ENCODE results near the gene KCNK5.

KCNK5 gene

DNA sequence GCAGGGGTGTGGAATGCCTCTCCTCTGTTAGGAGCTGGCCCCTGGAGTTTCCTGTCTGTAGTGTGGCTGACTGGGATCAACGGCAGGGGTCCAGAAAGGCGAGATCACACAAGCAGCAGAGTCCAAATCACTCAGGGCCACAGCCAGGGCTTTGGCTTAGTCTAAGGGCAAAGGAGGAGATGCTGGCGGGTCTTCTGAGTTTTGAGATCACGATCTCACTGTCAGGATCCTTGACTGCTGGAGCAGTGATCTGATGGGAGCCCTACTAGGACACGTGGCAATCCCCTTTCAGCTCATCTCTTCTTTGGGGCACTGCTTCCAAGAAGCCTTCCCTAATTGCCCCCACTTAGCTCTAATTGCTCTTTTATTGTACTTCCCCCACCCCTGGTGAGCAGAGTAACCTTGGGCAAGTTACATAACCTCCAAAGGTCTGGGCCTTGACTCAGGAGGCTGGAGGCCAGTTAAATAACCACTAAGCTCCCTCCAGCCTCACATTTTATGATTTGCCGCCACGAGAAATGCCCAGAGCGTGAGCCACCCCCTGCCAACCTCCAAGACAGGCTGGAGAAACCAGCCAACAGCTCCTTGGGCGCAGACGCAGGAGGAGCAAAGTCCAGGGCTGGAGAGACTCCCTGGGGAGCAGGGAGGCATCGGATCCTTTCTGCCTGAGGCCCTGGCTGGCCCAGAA is 12.0 kb downstream of the KCNK5 start:
- DNase-seq = no peak

DNA sequence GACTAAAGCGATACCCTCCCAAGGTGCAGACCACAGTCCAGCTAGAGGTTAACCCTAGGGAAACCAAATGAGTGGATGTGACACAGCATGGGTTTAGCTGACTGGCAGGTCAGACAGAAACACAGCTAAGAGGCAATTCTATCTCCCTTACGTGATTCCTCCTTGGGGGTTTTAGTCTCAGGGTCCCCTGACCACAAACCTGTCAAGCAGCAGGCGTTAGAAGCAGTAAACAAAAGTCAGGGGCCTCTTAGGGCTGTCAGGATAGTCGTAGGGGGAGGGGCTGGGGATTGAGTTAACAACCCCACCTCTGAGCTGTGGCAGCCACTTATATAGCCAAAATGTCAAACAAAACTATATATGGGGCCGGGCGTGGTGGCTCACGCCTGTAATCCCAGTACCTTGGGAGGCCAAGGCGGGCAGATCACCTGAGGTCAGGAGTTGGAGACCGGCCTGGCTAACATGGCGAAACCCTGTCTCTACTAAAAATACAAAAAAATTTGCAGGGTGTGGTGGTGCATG is 13.6 kb downstream of the KCNK5 start:
- no peak for DNase-seq

DNA sequence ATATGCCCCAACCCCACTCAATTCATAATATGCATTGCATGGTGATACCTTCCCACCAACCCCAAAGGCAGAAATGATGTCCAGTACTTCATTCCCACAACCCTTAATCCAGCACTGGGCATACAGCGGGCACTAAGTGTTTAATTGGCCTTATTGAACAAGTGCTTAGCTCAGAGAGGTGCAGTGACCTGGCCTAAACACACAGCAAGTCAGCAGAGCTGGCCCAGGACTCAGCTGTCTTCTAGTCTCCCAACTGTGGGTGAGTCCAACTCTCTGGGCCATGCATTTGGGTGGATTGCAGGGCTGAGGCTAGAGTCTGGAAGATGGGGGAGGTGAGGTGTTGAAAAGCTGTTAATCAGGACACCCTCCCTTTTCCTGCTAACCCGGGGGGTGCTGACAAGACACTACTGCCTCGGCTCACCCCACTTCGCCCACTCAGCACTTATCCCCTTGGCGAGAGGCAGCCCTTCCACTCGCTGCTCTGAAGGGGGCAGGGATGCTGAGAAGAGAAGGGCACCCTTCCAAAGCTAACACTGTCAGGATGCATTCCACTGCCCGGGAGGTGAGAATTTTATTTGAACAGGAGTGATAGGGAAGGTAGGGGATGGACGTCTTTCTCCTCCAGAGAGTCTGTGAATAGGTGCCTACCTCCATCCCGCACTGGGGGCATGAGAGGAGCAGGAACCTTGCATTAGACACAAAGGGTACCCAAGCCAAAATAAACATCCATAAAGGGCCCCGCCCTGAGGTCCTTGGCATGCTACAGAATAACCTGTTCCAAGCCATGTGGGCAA is 14.2 kb downstream of the KCNK5 start:
- DNase-seq = no peak

DNA sequence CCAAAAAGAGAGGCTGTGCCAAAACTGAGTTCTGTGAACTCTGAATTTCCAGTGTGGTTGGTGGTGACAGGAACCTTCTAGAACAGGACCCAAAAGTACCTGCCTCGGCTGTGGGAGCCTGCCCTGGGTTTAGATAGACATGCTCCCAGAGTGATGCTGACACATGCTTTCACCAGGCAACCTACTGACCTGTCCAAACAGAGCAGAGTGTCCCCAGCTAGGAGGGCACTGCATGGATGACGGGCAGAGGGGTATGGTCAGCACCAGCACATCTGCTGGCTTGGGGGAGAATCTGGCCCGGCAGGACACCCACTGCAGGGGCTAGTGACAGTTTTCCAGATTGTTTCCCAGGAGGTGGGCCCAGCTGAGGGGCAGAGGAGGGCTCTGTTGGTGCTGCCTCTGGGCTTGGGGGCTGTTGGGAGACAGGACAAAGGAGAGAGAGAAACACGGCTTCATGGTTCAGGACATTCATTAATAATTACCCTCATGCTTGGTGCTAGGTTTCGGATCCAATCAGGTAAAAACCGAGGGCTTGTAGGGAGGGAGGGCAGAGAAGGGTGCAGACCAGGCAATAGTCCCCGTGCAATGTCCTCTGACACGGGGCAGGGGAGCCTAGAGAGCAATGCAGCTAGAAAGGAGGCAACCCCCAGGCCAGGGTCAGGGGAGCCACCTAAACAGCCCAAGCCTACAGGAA is 15.0 kb downstream of the KCNK5 start:
- no peak for DNase-seq

DNA sequence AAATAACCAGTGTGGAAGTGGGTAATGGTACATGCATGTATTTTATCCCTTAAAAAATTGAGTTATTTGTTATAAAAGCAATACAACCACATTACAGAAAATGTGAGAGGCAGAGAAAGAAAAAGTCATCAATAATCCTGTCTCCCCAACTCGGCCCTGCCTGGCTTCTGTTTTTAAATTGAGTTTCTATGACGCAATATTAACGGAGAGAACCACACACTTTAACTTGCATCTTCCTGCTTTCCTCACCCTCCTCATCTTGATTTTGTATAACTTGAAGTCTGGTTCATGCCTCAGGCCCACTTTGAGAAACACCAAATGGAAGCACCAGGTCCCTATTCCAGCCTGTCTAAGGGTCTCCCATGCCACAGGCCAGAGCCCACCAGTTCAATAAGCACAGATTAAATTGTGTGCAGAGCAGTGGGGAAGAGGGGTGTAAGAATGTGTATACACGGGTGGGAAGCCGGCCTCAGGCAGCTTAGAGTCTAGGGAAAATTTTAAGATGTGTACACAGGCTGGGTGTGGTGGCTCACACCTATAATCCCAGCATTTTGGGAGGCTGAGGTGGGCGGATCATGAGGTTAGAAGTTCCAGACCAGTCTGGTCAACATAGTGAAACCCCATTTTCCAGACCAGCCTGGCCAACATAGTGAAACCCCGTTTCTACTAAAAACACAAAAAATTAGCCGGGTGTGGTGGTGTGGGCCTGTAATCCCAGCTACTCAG is 15.9 kb downstream of the KCNK5 start:
- no peak for DNase-seq

DNA sequence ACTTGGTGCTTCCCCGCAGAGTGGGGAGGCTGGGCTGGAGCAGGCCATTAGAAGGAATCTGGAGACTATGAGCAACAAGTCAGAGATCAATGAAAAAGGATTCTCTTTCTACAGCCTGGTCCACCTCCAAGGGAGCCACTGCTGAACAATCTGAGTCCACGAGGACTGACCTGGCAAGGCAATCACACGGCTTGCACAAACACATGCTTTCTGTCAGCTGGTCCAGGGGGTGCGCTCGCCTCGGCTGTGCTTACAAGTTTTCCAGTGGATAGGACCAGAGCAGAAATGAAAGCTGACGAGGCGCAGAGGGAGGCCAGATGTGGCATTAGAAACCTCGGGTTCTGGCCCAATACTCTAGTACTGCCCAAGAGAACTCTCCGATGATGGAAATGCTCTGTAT is 18.1 kb downstream of the KCNK5 start:
- no peak for DNase-seq

DNA sequence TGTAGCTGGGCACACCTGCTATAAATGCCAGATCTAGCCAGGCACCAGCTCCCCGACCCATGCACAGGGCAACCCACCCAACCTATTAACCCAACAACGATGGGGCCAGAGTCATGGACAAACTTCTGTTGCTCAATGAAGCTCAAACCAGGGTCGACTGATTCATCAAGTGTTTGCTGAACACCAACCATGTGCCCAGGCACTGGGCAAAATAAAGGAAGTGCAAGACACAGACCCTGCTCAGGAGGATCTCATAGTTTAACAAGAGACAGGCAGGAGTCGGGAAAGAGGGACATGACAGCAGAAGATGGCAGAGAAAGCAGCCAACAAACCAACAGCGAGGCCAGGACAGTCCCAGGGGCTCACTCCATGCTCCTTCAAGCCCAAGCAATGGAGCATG is 18.8 kb downstream of the KCNK5 start:
- DNase-seq = no peak

DNA sequence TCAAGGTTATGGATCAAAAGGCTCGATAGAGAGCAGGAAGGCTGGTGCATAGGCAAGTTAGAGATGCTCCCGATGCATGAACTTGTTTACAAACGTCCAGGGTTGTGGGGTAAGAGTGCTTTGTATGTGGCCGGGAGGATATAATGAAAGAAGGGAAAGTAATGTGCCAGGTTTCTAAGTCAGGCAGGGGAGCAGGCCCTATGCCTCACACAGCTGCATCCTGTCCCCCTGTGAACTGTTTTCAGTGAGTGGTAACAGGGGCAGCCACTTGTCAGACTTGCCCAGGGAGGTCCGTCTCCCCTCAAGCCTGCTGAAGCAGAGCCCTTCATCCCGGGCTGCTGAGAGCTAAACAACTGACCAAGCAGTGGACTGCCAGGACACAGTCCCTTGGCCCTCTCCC is 19.4 kb downstream of the KCNK5 start:
- DNase-seq = no peak

DNA sequence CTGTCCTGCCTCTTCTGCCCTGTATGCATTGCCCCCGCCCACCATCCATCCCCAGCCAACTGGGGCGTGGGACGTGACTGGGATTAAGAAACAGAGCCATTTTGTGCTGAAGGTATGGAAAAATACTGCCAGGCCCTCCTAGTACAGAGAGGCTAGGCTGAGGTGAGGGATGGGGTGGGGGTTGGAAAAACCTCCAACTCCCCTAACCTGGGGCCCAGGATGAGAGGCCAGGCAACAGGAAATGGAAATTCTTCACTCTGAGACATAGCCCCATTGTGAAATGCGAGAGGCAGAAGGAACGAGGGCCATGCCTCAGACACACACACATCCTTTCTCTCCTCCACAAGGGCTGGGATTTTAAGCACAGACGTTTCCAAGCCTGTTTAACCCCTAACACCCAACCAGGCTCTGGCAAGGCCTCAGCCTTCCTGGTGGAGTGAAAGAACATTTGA is 19.9 kb downstream of the KCNK5 start:
- no peak for DNase-seq

DNA sequence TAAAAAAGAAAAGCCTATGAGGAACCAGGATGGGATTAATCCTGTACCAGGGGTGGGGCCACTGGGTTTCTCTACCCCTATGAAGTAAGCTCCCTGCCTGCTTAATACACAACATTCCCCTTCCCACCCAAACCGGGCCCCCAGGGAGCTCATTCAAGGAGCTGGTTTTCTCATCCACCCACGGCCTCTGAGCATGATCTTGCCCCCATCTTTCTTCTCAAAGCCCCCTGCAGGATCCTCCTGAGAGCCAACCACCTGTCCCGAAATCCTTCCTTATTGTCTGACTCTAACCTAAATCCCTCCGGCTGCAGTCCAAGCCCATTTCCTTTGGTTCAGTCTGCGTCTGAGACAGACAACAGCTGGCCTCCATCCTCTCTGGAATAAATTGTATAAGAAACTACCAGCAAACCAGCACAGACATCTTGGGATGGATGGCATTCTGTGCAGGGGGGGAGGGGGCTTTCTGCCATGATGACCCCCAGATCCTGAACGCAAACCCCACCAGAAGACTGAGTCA is 21.0 kb downstream of the KCNK5 start:
- DNase-seq = no peak

DNA sequence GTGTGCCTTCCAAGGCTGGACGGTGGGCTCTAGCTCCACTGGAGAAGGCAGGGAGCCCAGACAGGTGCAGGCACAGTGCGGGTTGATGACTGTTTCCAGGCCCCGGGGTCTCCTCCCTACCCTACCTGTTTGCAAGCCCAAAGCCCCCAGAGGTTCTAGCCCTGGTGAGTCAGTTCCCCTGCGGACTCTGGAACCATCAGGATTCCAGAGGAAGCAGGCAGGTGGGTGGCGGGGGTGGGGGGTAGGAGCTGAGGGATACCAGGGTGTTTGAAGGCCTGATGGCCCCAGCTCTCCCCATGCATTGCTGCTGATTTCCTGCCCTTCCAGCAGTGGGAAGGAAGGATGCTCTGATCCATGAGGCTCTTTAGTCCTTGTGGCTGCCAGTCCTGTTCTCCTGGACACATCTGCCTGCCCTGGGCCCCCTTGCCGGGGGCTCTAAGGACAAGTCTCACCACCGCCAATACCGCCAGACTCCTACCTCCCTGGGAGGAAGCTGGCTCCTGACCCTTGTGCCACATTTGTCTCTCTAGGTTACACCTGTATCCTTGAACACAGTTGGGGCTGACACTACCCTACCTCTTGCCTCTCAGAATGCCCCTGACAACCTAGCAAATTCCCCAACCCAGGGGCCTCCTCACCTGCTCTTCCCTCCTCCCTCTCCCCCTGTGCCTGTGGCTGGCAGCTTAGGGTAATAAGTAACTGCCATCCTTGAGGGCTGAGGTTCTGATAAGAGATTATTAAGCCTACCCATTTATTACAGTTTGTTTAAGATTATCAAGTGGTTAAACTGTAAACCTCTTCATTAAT is 21.7 kb downstream of the KCNK5 start:
- no peak for DNase-seq

DNA sequence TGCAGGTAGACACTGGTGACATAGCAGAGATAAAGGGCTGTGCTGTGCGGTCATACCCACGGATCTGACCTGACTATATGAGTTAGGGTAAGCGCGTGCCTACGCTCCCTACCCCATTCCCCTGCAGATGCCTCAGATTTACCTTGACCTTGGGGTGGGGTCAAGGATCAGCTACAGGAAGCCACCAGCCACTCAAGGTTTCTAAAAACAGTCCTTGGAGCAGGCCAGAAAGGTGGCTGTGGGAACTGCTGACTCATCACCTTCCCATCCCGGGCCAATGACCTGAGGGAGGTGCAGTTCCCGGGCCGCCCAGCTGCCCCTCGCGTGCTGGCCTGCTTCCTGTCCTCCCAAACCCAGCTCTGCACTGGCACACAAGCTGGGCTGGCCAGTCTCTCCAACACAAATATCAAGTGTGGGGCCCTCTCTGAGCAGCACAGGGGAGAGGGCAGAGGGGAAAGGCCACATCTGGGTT is 23.0 kb downstream of the KCNK5 start:
- no peak for DNase-seq

DNA sequence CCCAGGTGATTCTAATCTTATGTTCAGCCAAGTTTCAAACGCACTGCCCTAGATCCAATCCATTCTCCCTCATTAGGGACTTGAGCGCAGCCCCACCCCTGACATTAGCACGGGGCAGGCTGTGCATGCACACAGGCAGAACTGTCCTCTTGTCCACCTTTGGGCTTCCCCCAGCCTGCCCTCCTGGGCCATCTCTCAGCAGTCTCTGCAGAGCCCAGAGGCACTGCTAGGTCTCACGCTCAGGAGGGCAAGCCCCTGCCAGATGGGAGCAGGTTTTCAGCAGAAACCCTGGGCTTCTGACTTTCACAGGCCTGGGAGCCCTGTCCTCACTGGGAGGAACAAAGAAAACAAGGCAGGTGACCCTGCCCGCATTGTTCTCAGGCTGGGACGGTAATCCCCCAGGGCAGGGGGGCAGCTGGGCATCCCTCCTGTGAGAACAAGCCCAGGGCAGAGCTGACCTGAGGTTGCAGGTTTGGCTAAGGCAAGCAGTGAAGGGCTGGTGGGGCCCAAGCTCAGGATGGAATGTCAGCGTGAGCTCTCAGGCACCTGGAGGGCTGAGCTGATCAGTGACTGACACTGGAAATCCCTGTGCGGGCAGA is 24.5 kb downstream of the KCNK5 start:
- DNase-seq = no peak

DNA sequence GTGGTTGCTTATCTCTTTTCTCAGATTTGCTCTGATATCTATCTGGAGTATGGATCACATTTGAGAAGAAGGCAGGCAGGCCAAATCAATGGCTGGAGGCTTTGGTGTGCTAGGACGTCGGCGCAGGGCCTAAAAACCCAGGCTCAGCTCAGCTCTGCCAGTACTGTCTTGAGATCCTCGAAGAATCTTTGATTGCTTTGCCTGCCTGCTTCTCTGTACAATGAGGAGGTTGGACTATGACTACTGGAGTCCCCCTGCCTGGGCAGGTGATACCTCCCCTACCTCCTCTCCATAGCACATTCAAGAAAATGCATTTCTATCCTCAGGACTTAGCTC is 25.1 kb downstream of the KCNK5 start:
- no peak for DNase-seq

DNA sequence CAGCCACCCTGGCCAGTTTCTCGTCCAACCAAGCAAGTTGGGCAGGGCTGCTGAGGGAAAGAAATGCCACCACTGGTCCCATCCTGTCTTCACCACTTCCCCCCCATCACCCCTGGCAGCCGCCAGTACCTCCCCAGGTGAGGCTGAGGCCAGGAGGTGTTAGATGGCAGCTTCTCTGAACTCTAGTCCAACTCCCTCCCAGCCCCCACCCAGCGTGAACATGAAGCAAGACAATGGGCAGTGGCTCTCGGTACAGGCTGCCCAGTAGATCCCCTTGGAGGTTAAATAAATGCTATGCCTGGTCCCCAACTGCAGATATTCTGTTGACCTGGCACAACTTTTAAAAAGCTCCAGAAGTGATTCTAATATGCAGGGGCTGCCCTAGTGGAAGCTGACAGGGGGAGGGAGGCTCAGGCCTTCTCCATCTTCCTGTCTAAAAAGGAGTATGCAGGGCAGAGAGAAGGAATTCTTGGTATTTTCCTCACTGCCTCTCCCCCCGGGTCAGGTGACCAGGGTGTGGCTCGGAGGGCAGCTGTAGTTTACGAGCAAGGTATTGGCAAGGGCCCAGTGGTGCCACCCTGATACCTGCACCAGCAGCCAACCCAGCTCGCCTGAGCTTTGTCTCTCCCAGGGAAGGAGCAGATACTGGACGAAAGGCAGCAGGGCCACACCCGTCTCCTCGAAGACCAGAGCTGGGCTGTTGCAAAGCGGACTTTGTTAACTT is 25.7 kb downstream of the KCNK5 start:
- DNase-seq = no peak

DNA sequence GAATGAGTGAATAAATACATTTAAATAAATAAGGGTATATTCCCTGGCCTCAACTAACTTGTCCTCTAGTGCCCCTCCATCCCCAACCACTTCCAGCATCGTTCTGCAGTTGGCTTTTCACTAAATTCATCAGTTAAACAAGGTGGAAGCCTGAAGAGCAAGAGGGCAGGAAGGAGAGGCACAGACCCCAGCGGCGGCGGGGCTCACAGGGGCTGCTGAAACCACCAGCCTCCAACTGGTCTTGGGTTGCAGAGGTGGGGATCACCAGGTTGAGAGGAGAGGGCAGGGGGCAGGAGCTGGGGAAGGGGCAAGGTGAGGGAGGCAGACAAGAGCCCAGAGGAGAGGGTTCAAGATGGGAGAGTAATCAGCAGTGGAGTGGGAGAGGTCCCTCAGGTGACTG is 27.1 kb downstream of the KCNK5 start:
- DNase-seq = no peak

DNA sequence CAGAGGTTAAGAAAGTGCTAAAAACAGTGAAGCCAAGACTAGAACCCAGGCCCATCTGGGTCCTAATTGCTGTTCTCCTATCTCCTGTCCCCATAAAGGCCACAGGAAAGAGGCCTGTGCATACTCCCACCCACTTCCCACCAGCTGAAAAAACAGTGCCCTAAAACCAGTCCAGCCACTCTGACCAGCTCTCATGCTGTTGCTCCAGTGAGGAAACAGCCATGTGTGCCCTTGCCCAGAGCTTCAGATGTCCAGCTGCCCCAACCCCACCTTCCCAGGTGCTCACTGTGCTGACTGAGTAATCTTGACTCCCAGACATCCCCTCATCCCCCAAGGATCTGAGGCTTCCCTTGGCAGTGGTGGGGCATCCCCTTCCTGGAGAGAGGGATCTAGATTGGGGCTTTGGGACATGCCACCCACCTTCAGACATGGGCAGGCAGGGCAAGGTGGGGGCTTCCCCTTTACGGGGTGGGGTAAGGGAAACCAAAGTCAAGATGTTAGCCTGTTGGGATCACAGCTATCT is 28.7 kb downstream of the KCNK5 start:
- no peak for DNase-seq

DNA sequence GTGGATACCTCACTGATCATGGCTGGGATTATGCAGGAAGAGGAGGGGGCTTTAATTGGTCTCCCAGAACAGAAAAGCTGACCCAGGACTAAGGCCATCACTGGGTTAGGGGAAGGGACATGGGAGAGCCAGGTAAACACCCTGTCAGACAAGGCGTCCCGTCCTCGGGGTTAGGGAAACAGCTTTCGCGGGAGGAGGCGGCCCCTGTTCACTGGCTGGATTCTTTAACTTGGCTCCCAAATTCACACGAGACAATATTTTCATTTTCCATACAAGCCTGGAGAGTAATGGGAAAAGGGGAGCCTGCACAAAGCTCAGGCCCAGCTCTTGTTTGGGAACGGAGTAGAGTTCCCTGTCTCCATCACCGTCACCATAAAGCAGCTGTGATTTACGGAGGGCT is 29.3 kb downstream of the KCNK5 start:
- no peak for DNase-seq

DNA sequence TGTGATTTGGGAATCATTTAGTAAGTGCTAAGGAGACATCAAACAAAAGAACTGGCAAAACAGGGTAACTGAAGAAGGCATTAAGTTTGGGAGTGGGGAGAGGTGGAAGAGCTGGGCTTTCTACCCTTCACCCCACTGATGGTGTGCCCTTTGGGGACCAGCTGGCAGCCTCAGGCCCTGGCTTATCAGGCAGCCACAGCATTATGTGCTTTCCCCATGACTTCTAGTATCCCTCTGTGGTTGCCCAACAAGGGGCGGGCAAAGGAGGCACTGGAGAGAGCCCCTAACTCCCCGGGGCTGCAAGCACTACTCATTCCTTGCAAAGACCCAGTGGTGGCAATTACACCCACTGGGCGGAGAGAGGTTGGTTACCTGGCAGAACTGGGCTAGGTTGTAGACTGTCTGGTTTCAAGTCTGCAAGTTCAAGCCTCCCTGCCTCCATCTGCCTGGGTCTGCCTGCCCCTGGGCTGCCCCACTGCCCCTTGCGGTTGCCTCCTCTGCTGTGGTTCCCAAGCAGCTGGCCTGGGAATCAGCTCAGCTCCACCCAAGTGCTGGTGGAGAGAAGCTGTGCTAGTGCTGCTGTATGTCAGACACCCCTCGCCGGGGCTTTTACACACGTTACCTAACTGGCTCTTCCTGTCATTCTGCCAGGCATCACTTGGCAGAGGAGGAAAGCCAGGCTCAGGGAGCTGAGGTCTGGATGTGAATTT is 29.9 kb downstream of the KCNK5 start:
- no peak for DNase-seq
